Peyer's patch (tissue), 4 donors: Measurements from ENCODE around the gene HOXD11. TPM values are rescaled to one million over a fixed set of nuclear protein-coding genes. Genes with fewer than 3 reads are reported as not detected.

ENCODE experiments used
- DNase-seq, 3 donors: peaks; one replicate each; pipeline ENCODE4 v3.0.0-alpha.2; 2017 to 2019
- H3K27ac ChIP-seq, 4 donors: fragments of 200-600 bp; sonication (generic); one replicate each; pipeline ENCODE4 v1.5.1; 2016 to 2019
- H3K27me3 ChIP-seq, 2 donors: fragments of 200-600 bp; sonication (generic); one replicate each; pipeline ENCODE4 v1.5.1; 2019
- H3K36me3 ChIP-seq, 3 donors: fragments of 200-600 bp; sonication (generic); one replicate each; pipeline ENCODE4 v1.5.1; 2016 to 2019
- H3K4me1 ChIP-seq, 4 donors: fragments of 200-600 bp; sonication (generic); one replicate each; pipeline ENCODE4 v1.5.1; 2016 to 2019
- H3K4me3 ChIP-seq, 4 donors: fragments of 200-600 bp; sonication (generic); 1 replicate in 3 of 4; 2 replicates in 1 of 4; pipeline ENCODE4 v1.5.1; 2016 to 2019; ENCODE audit warnings: mild to moderate bottlenecking in 1 of 4
- H3K9me3 ChIP-seq, 4 donors: fragments of 200-600 bp; sonication (generic); one replicate each; pipeline ENCODE4 v1.5.1; 2016 to 2019; ENCODE audit warnings: mild to moderate bottlenecking in 1 of 4
- POLR2A ChIP-seq, 2 donors: fragments of 450-650 bp; IDR thresholded peaks; one replicate each; pipeline ENCODE4 v1.5.1; 2017; ENCODE audit warnings: antibody characterized with exemption in 2 of 2, mild to moderate bottlenecking in 2 of 2, moderate library complexity in 2 of 2
- total RNA-seq, 4 donors: library from RNA; depleted of rRNA; stranded (reverse); fragments of >200 nt; gene quantifications; one replicate each; pipeline ENCODE4 v1.1.0, GENCODE V29; 2016
- TF ChIP-seq, protein P1 (sequence below), 6 experiments: fragments of 450-650 bp in 4 of 6; fragments of 200-600 bp in 2 of 6; sonication (generic) in 1 of 6; IDR thresholded peaks; one replicate each; pipeline ENCODE4 v1.5.1; 2017 to 2019; ENCODE audit warnings: antibody characterized with exemption in 6 of 6, mild to moderate bottlenecking in 3 of 6, moderate library complexity in 1 of 6

The HOXD11 gene
- total RNA-seq, 4 donors from 2014 or later: not detected

DNA sequence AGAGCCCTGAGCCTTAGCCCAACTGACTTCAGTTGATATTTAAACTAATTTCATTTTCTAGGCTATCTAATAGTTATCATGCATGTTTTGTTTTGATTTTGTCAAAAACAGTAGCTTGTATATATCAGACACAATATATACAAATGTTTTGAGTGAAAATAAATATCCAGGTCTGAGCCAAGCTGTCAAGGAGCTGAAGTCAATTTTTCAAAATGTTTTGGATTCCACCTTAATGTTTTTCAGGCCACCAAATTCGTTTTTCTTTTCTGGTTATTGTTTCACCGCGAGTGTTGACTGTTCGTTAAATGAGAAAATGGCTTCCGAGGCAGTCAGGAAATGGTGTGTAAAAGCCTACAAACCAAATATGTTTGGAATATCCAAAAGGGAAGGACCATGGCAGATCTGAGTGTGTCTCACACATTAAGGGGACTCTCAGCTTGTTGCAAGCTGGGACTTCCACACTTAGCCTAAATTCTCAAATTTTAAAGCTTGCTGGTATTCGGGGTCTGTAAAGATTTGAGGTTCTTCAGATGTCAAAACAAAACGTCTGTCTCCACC lies 4.7 kb upstream of the HOXD11 start:
- Histone ChIP-seq H3K4me3 (no peak overlapping the region), H3K36me3 (no peaks in the 10 kb centered on the region), H3K9me3 (peaks cover 0 to 5% (median 0%) of the 10 kb centered on the region in 4 donors), H3K27me3 (peaks cover 0 to 90% of the 10 kb centered on the region in 2 donors), H3K4me1 (peaks cover 0 to 29% (median 0%) of the 10 kb centered on the region in 4 donors), H3K27ac (no peak overlapping the region)
- TF ChIP-seq, protein P1, sequence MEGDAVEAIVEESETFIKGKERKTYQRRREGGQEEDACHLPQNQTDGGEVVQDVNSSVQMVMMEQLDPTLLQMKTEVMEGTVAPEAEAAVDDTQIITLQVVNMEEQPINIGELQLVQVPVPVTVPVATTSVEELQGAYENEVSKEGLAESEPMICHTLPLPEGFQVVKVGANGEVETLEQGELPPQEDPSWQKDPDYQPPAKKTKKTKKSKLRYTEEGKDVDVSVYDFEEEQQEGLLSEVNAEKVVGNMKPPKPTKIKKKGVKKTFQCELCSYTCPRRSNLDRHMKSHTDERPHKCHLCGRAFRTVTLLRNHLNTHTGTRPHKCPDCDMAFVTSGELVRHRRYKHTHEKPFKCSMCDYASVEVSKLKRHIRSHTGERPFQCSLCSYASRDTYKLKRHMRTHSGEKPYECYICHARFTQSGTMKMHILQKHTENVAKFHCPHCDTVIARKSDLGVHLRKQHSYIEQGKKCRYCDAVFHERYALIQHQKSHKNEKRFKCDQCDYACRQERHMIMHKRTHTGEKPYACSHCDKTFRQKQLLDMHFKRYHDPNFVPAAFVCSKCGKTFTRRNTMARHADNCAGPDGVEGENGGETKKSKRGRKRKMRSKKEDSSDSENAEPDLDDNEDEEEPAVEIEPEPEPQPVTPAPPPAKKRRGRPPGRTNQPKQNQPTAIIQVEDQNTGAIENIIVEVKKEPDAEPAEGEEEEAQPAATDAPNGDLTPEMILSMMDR (IDR thresholded peaks at IDR 0.05): no peak
- TF ChIP-seq POLR2A (IDR thresholded peaks at IDR 0.05): no peak
- DNase-seq: no peak

DNA sequence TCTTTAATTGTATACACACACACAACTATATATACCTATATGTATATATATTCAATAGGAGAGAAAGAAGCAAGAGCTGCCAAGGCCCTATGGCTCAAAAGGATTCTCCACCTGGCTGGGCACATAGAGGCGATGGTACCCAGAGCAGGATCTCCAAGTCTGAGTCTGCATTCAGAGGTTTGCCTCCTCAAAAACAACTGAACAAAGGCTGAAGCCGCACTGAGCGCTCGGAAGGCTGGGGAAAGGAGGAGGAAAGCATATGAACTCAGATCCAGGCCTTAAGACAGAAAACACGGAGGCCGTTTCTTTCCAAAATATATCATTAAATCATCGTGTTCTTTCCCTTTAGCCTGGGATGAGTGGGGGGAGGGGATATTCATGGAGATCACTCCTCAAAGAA lies 3.9 kb upstream of the HOXD11 start:
- no peak for TF ChIP-seq POLR2A (IDR thresholded peaks at IDR 0.05)
- TF ChIP-seq, protein P1 (IDR thresholded peaks at IDR 0.05): no peak
- no peaks in the 10 kb centered on the region for H3K36me3 ChIP-seq
- H3K9me3 ChIP-seq: peaks cover 0 to 5% (median 0%) of the 10 kb centered on the region in 4 donors
- peaks cover 0 to 88% of the 10 kb centered on the region in 2 donors for H3K27me3 ChIP-seq
- H3K4me3 ChIP-seq: no peak overlapping the region
- H3K27ac ChIP-seq: no peak overlapping the region
- peaks cover 0 to 28% (median 1%) of the 10 kb centered on the region in 4 donors for H3K4me1 ChIP-seq
- DNase-seq: no peak

DNA sequence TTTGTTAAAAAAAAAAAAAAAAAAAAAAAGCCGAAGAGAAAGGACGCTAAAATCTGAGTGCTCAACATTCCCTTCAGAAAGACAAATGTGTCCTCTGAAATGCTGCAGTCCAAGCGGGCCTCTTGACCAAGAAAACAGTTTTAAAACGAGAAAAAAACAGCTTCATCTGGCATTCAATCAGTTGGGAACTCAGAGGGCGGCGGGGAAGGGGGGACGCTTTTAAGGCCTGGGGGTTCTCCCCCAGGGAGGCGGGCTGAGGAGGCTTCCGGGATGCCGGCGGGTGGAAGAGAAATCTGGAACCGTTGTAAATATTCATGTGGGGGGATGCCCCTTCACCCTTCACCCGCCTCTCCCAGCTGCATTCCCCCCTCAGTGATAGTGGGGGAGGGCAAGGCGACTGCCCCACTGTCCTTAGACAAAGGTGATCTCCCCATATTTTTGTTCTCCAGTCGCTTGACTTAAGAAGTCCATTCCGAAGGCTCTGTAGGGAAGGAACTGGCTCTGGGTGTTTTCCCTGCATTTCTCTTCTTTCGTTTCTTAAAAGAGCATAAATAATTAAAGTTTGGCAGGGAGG lies 3.3 kb upstream of the HOXD11 start:
- peaks cover 0 to 88% of the 10 kb centered on the region in 2 donors for H3K27me3 ChIP-seq
- TF ChIP-seq, protein P1 (IDR thresholded peaks at IDR 0.05): no peak
- TF ChIP-seq POLR2A (IDR thresholded peaks at IDR 0.05): no peak
- peaks cover 0 to 34% (median 1%) of the 10 kb centered on the region in 4 donors for H3K4me1 ChIP-seq
- DNase-seq: peak in 1 of 3 donors; percentile 37
- H3K27ac ChIP-seq: no peak overlapping the region
- H3K4me3 ChIP-seq: no peak overlapping the region
- peaks cover 0 to 5% (median 0%) of the 10 kb centered on the region in 4 donors for H3K9me3 ChIP-seq
- H3K36me3 ChIP-seq: no peaks in the 10 kb centered on the region

GRCh38 chr2:176104316-176105077 lies 2.6 kb upstream of the HOXD11 start:
- TF ChIP-seq, protein P1 (IDR thresholded peaks at IDR 0.05): no peak
- no peak for TF ChIP-seq POLR2A (IDR thresholded peaks at IDR 0.05)
- no peaks in the 10 kb centered on the region for H3K36me3 ChIP-seq
- peaks cover 0 to 88% of the 10 kb centered on the region in 2 donors for H3K27me3 ChIP-seq
- H3K27ac ChIP-seq: no peak overlapping the region
- peaks cover 0 to 5% (median 0%) of the 10 kb centered on the region in 4 donors for H3K9me3 ChIP-seq
- no peak overlapping the region for H3K4me3 ChIP-seq
- DNase-seq: peak in 2 of 3 donors; percentile 45 to 48
- H3K4me1 ChIP-seq: peaks cover 0 to 34% (median 1%) of the 10 kb centered on the region in 4 donors

DNA sequence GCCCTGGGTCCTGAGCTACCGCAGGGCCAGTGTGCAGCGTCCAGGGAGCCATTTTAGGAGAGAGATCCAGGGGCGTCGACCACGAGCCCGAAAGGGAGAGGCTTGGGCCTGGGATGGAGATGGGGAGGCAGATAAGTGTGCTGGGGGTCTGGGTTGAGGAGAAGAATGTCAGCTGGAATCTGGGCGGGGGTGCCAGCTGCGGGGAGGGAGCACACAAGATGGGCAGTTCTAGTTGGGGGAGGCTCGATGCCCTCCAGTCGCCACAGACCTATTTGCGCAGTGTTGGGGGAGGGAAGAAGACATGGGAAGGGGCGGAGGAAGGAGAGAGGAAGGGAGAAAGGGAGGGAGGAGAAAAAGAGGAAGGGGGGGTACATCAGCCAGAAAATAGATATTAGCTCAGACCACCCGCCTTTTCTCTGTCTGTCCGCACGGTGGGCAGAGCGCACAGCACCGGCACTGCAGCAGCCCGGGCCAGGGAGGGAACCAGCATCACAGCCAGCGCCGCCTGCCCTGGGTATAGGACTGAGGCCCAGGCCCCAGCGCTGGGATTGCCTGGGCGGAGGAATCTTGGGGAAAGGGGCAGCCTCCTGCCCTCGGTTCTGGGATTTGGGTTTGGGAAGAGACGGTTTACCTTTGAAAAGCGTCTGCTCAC lies 1.9 kb upstream of the HOXD11 start:
- peaks cover 0 to 88% of the 10 kb centered on the region in 2 donors for H3K27me3 ChIP-seq
- TF ChIP-seq, protein P1 (IDR thresholded peaks at IDR 0.05): no peak
- no peak for TF ChIP-seq POLR2A (IDR thresholded peaks at IDR 0.05)
- no peaks in the 10 kb centered on the region for H3K36me3 ChIP-seq
- H3K4me3 ChIP-seq: no peak overlapping the region
- H3K27ac ChIP-seq: no peak overlapping the region
- H3K9me3 ChIP-seq: peaks cover 0 to 5% (median 0%) of the 10 kb centered on the region in 4 donors
- DNase-seq: no peak
- peaks cover 0 to 34% (median 1%) of the 10 kb centered on the region in 4 donors for H3K4me1 ChIP-seq
